ENCODE results near the gene ATP11C.

The ATP11C gene

DNA sequence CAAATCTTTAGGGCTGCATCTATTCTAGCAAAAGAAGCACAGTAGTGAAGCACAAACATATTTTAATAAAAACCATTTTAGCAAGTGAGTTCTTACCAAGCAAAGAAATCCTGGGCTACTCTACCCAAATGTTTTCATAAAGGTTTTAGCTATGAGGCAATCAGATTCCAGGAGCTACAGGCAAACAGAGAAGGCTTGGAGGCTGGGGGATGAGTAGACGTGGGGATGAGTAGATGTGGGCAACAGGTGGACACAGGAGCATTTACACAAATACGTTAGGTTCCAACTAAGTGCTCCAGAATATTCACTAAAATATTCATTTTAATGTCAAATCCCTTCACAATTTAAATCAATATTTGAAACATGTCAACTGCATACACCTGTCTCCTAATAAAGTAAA lies 34.5 kb downstream of the ATP11C start:
- TF ChIP-seq, protein P1, sequence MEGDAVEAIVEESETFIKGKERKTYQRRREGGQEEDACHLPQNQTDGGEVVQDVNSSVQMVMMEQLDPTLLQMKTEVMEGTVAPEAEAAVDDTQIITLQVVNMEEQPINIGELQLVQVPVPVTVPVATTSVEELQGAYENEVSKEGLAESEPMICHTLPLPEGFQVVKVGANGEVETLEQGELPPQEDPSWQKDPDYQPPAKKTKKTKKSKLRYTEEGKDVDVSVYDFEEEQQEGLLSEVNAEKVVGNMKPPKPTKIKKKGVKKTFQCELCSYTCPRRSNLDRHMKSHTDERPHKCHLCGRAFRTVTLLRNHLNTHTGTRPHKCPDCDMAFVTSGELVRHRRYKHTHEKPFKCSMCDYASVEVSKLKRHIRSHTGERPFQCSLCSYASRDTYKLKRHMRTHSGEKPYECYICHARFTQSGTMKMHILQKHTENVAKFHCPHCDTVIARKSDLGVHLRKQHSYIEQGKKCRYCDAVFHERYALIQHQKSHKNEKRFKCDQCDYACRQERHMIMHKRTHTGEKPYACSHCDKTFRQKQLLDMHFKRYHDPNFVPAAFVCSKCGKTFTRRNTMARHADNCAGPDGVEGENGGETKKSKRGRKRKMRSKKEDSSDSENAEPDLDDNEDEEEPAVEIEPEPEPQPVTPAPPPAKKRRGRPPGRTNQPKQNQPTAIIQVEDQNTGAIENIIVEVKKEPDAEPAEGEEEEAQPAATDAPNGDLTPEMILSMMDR (conservative IDR thresholded peaks at IDR 0.05) = no peak
- no peak overlapping the region for H3K27ac ChIP-seq

DNA sequence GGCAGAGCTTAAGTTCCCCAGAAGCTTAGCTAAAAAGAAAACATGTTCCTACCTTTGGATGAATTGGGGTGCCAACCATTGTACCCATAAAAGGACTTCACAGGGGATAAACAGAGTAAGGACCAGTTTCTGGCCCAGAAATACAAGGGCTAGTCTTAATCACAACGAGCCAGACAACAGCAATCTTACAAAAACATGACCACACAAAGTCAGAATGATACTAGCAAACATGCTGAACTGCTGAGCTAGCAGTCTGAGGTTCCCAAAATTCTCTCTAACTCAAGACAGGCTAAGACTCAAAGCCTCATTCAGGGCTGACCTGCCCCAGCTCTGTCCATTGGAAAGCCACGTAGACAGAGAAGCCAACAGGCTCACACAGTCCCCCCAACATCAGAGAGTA lies 40.3 kb downstream of the ATP11C start:
- TF ChIP-seq, protein P1 (conservative IDR thresholded peaks at IDR 0.05) = no peak
- no peak overlapping the region for H3K27ac ChIP-seq

DNA sequence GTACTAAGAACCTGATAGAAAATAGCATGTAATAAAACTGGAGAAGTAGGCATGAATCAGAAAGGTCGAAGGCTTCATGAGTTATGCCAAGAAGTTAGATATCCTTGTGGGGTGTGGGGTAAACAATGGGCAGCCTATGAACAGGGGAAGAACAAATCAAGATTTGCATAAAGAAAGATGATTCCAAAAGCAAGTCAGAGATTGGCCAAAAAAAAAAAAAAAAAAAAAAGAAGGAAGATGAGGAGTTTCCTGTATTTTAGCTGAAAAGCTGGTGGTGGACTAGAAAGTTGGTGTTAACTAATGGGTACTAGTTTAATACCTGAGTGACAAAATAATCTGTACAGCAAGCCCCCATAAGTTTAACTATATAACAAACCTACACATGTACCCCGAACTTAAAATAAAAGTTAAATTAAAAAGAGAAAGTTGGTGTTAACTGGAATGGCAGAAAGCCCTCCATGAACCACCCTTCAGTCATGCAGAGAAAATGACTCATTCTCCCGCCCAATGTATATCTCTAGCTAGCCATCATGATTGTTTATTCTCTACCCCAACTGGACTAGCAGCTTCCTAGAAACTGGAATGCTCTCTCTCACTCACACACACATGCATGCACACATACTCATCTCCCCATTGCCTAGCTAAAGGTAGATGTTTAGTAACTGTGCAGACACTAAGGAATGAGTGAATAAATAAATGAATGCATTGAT lies 41.7 kb downstream of the ATP11C start:
- H3K27ac ChIP-seq = no peak overlapping the region
- TF ChIP-seq, protein P1 (conservative IDR thresholded peaks at IDR 0.05) = no peak

DNA sequence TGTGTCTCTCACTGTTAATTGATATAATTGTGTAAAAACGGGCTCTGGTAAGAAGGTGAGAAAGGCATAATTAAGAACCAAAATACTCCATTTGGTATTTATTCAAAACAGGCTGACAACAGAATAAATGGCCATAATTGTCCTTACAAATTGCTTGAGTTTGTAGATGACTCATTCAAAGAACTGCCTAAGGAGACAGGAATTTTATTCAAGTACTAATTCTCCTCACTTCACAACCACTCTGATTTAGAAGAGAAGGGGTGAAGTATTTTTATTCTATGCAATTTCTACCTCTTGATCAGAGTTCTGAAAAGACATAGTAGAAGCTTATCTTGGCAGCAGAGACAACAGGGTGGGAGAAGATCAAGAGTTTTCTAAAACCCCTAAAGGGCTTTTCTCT lies 43.1 kb downstream of the ATP11C start:
- no peak overlapping the region for H3K27ac ChIP-seq
- TF ChIP-seq, protein P1 (conservative IDR thresholded peaks at IDR 0.05) = no peak

DNA sequence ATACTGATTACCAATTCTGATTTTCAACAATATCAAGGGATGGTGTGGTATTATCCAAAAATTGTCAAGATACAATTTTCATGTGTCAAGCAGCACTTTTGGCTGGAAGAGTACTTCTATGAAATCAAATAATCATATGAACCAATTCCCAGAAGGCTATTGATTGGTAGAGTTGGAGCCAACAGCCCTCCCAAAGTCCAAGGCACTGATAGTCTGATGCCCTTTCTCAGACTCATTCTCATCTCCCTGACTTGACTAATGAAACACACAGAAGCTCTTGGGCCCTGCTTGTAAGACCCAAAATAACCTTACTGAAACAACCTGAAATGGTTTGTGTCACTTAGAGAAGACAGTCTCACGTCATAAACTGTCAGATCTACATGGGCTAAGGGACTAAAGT lies 48.9 kb downstream of the ATP11C start:
- no peak overlapping the region for H3K27ac ChIP-seq
- TF ChIP-seq, protein P1 (conservative IDR thresholded peaks at IDR 0.05) = no peak

DNA sequence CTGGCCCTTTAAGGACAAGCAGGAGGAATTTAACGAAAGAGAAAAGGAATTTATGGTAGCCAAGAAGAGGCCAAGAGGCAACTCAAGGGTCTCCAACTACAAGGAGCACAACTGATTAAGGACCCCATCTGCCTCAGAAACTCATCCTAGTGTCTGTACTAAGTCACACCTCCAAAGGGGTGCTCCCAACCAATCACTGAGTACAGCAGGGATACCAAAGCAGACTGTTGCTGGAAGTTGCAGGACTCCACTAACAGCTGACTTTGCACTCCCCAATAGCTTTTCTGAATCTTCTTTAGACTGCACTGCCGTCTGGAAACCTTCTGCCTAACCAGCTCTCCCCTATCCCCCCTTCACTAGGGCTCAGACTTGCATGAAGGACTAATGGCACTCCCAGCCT lies 50.6 kb downstream of the ATP11C start:
- no peak overlapping the region for H3K27ac ChIP-seq
- TF ChIP-seq, protein P1 (conservative IDR thresholded peaks at IDR 0.05) = no peak

DNA sequence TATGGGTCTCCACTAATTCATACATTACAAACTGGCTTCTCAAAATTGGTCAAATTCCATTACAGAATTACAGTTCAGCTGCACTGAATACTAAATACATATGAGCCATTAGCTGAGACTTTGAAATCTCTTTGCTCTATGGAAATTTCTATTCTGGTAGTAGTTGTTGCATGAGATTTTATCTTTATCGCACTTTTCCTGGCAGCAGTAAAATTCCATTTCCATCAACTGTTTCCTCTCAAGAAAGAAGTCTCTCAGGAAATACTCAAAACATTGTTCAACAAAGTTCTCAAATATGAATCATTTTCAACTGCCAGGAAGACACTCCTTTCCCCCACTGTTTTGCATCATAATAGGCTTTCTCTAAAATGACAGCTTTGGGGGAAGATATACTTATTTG lies 51.3 kb downstream of the ATP11C start:
- H3K27ac ChIP-seq = no peak overlapping the region
- TF ChIP-seq, protein P1 (conservative IDR thresholded peaks at IDR 0.05) = no peak
